ENCODE measurements around the gene ECHDC3. TPM values are rescaled to one million over a fixed set of nuclear protein-coding genes. Genes with fewer than 3 reads are reported as not detected.
A peak's percentile ranks its signal among the peaks of the same experiment; 100 is the strongest.

The ECHDC3 gene
- total RNA-seq, 1 experiment from 2014 or later, result 13.0 TPM

- peak overlapping the region; percentile 69 for H3K4me2 ChIP-seq (ENCODE audit: low read length)
- ChIA-PET CTCF (interaction anchor here (1.0 to 3.9 kb wide), 3 partner anchors 13 to 191 kb away, joined by 3 to 43 read pairs (median 22); no protein-coding TSS in a partner anchor), POLR2A (interaction anchor here (1.4 kb wide), 1 partner anchor 25 kb away, joined by 3 read pairs; no protein-coding TSS in a partner anchor), RAD21 (ENCODE audit: low non-redundant PET in 1 of 2, low total read pairs in 2 of 2, uncharacterized antibody in 2 of 2, unreplicated experiment in 2 of 2) (no interaction called here)
- no TSS peak for BruUV-seq (replicated peaks)
- H3K9me2 ChIP-seq (ENCODE audit: insufficient read depth), result no peaks in the 10 kb centered on the region
- no peaks in the 10 kb centered on the region for H3K79me2 ChIP-seq (ENCODE audit: insufficient read depth, low read length)
- no peak overlapping the region for H2AFZ ChIP-seq (ENCODE audit: low read depth, low read length, poor library complexity, severe bottlenecking)
- no peaks in the 10 kb centered on the region for H4K20me1 ChIP-seq (ENCODE audit: insufficient read depth)
- H3K4me3 ChIP-seq (replicated peaks in 1 of 2; ENCODE audit: low read depth in 1 of 2, low read length in 2 of 2), result no peak overlapping the region
- intact Hi-C loops (cut with micrococcal nuclease), result loop anchor here (2.0 to 10.0 kb wide), 3 partner anchors 25 to 919 kb away; no protein-coding TSS in a partner anchor
- no peak for DNase-seq (ENCODE audit: low read depth, low spot score)
- no peaks in the 10 kb centered on the region for H3K9me3 ChIP-seq (ENCODE audit: control insufficient read depth in 1 of 2, insufficient read depth in 1 of 2, low read depth in 1 of 2, low read length in 2 of 2)
- no peaks in the 10 kb centered on the region for H3K27me3 ChIP-seq (ENCODE audit: insufficient read depth, low read length)
- H3K9ac ChIP-seq (ENCODE audit: low read length), result peak overlapping the region; percentile 56; the same call in 1 of the 2 replicates
- peaks cover 14 to 45% of the 10 kb centered on the region in 2 experiments for H3K4me1 ChIP-seq (ENCODE audit: control insufficient read depth in 1 of 2, insufficient read depth in 2 of 2, low read length in 2 of 2)
- H3K27ac ChIP-seq (ENCODE audit: low read depth, low read length), result no peak overlapping the region
- H3K36me3 ChIP-seq (ENCODE audit: control insufficient read depth in 1 of 2, insufficient read depth in 2 of 2, low read length in 2 of 2), result no peaks in the 10 kb centered on the region
- TF ChIP-seq EGR1 (IDR thresholded peaks at IDR 0.05; ENCODE audit: low read depth) (0 out of 2 replicates have a peak, but pooled peaks have one; percentile 35), TCF7L2 (IDR thresholded peaks at IDR 0.05; ENCODE audit: borderline replicate concordance, extremely low read depth, insufficient read depth, insufficient read length) (no peak)
- ATAC-seq, result no peak
Observed at GRCh38 chr10:11795101-11795920, 53.1 kb downstream of the ECHDC3 start.

- H3K9ac ChIP-seq (ENCODE audit: low read length), result no peak overlapping the region
- intact Hi-C loops (cut with micrococcal nuclease), result loop anchor here (10.0 kb wide), 1 partner anchor 918 kb away; no protein-coding TSS in a partner anchor
- RAD21 ChIA-PET (ENCODE audit: low non-redundant PET in 1 of 2, low total read pairs in 2 of 2, uncharacterized antibody in 2 of 2, unreplicated experiment in 2 of 2), result interaction anchor here in 1 of 2 experiments (0.6 kb wide), 1 partner anchor 315 kb away, joined by 3 read pairs; no protein-coding TSS in a partner anchor
- CTCF ChIA-PET, result interaction anchor here (1.2 kb wide), 1 partner anchor 190 kb away, joined by 4 read pairs; no protein-coding TSS in a partner anchor
- no peak overlapping the region for H3K4me3 ChIP-seq (replicated peaks in 1 of 2; ENCODE audit: low read depth in 1 of 2, low read length in 2 of 2)
- H3K4me2 ChIP-seq (ENCODE audit: low read length), result no peak overlapping the region
- H3K9me2 ChIP-seq (ENCODE audit: insufficient read depth), result no peaks in the 10 kb centered on the region
- no peak overlapping the region for H3K27ac ChIP-seq (ENCODE audit: low read depth, low read length)
- DNase-seq (ENCODE audit: low read depth, low spot score), result no peak
- no peak for ATAC-seq
- H3K4me1 ChIP-seq (ENCODE audit: control insufficient read depth in 1 of 2, insufficient read depth in 2 of 2, low read length in 2 of 2), result peaks cover 14 to 45% of the 10 kb centered on the region in 2 experiments
- H3K9me3 ChIP-seq (ENCODE audit: control insufficient read depth in 1 of 2, insufficient read depth in 1 of 2, low read depth in 1 of 2, low read length in 2 of 2), result no peaks in the 10 kb centered on the region
- H4K20me1 ChIP-seq (ENCODE audit: insufficient read depth), result no peaks in the 10 kb centered on the region
- no peaks in the 10 kb centered on the region for H3K27me3 ChIP-seq (ENCODE audit: insufficient read depth, low read length)
- POLR2A ChIA-PET, result interaction anchor here (1.4 kb wide), 1 partner anchor 24 kb away, joined by 3 read pairs; no protein-coding TSS in a partner anchor
- H3K36me3 ChIP-seq (ENCODE audit: control insufficient read depth in 1 of 2, insufficient read depth in 2 of 2, low read length in 2 of 2), result no peaks in the 10 kb centered on the region
- no peak for TF ChIP-seq EGR1 (IDR thresholded peaks at IDR 0.05; ENCODE audit: low read depth)
- BruUV-seq (replicated peaks), result no TSS peak
- H2AFZ ChIP-seq (ENCODE audit: low read depth, low read length, poor library complexity, severe bottlenecking), result no peak overlapping the region
- H3K79me2 ChIP-seq (ENCODE audit: insufficient read depth, low read length), result no peaks in the 10 kb centered on the region
Observed at GRCh38 chr10:11796474-11796873, 54.3 kb downstream of the ECHDC3 start.
